Sigmoid colon (tissue), 7 donors: ENCODE measurements around the gene ANKDD1B. TPM values are rescaled to one million over a fixed set of nuclear protein-coding genes. Genes with fewer than 3 reads are reported as not detected.

Experiments
- DNase-seq: peaks from one replicate; pipeline ENCODE4 v3.0.0-alpha.2; 2019
- H3K27ac ChIP-seq, 4 donors: fragments of 200-600 bp; sonication (generic); one replicate each; pipeline ENCODE4 v1.5.1; 2016 to 2019; ENCODE audit warnings: mild to moderate bottlenecking in 1 of 4
- H3K27me3 ChIP-seq, 3 donors: fragments of 200-600 bp; sonication (generic); one replicate each; pipeline ENCODE4 v1.5.1; 2019; ENCODE audit warnings: mild to moderate bottlenecking in 1 of 3
- H3K36me3 ChIP-seq, 4 donors: fragments of 200-600 bp; sonication (generic); one replicate each; pipeline ENCODE4 v1.5.1; 2016 to 2019
- H3K4me1 ChIP-seq, 4 donors: fragments of 200-600 bp; sonication (generic); one replicate each; pipeline ENCODE4 v1.5.1; 2017 to 2019
- H3K4me3 ChIP-seq, 4 donors: fragments of 200-600 bp; sonication (generic); one replicate each; pipeline ENCODE4 v1.5.1; 2017 to 2019; ENCODE audit warnings: mild to moderate bottlenecking in 2 of 4, moderate library complexity in 1 of 4
- H3K9me3 ChIP-seq, 4 donors: fragments of 200-600 bp in 3 of 4; sonication (generic) in 3 of 4; one replicate each; pipeline versions ENCODE4 v1.5.1 to v1.6.1; 2013 to 2019
- EP300 ChIP-seq, 4 donors: sonication (generic); formaldehyde crosslinking; IDR thresholded peaks; one replicate each; pipeline ENCODE4 v1.6.1; 2017; ENCODE audit warnings: antibody characterized with exemption in 4 of 4
- POLR2A ChIP-seq, 2 donors: fragments of 450-650 bp; IDR thresholded peaks; one replicate each; pipeline ENCODE4 v1.6.1; 2016; ENCODE audit warnings: antibody characterized with exemption in 2 of 2, mild to moderate bottlenecking in 2 of 2, moderate library complexity in 2 of 2
- POLR2AphosphoS5 ChIP-seq, 4 donors: sonication (generic); formaldehyde crosslinking; IDR thresholded peaks; one replicate each; pipeline ENCODE4 v1.6.1; 2017; ENCODE audit warnings: antibody characterized with exemption in 4 of 4
- WGBS, 2 donors: extraction: QIAGEN DNeasy Blood & Tissue Kit; methylation state at CpG; one replicate each; pipeline ENCODE4 v1.1.7; 2013; 5-methylcytosine and 5-hydroxymethylcytosine counted together
- intact Hi-C: fragments of 100-400 bp; cut with DNase I; formaldehyde crosslinking; loops from one replicate; pipeline ENCODE4 v1.15.1; 2023
- polyA plus RNA-seq, 3 donors: library from polyadenylated mRNA; stranded (reverse); fragments of 200-250 nt; gene quantifications; one replicate each; pipeline ENCODE4 v1.2.3, GENCODE V29; 2013
- total RNA-seq, 4 donors: library from RNA; depleted of rRNA; stranded (reverse); fragments of >200 nt; gene quantifications; one replicate each; pipeline ENCODE4 v1.1.0, GENCODE V29; 2016
- TF ChIP-seq, protein P1 (sequence below), 4 experiments: fragments of 450-650 bp in 3 of 4; fragments of 200-600 bp in 1 of 4; IDR thresholded peaks; one replicate each; pipeline ENCODE4 v1.5.1; 2016 to 2019; ENCODE audit warnings: antibody characterized with exemption in 4 of 4, mild to moderate bottlenecking in 3 of 4, moderate library complexity in 2 of 4
- donor health status: healthy with polysubstance abuse.
- donor health status: Bipolar disorder and iron deficiency.
- donor health status: healthy.

Gene ANKDD1B
- total and polyA plus RNA-seq, 7 donors, result 0.36 to 3.0 (median 1.8) TPM; not detected in 2

DNA sequence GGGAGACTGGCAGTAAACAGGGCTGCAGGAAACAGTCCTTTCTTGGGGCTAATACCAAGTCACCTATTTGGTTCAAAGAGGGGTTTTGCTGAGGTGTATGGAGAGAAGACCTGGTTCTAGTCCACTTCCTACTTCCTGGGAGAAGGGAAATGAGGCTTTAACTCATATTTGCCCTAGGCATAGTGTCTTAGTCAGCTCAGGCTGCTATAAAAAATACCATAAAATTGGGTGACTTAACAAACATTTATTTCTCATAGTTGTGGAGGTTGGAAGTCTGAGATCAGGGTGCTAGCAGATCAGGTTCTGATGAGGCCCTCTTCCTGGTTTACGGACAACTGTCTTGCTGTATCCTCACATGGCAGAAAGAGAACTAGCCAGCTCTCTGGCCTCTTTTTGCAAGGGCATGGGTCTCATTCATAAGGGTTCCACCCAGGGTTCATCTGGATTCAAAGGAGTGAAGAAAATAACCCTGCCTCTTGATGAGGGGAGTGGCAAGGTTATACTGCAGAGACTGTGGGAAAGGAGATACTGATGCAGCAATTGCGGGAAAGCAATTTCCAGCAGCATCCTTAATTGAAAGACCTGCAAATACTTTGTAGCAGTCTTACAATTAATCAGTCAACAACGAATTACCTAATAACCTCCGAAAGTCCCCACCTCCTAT lies 40.5 kb downstream of the ANKDD1B start:
- Histone ChIP-seq H3K4me3 (no peak overlapping the region), H3K4me1 (peaks cover 0 to 5% (median 2%) of the 10 kb centered on the region in 4 donors), H3K36me3 (no peaks in the 10 kb centered on the region), H3K27me3 (no peaks in the 10 kb centered on the region), H3K9me3 (no peaks in the 10 kb centered on the region), H3K27ac (no peak overlapping the region)
- 48 to 79% methylated on average over 4 of the region's 4 CpGs for WGBS, 2 donors
- TF ChIP-seq POLR2A (IDR thresholded peaks at IDR 0.05), result no peak
- TF ChIP-seq, protein P1, sequence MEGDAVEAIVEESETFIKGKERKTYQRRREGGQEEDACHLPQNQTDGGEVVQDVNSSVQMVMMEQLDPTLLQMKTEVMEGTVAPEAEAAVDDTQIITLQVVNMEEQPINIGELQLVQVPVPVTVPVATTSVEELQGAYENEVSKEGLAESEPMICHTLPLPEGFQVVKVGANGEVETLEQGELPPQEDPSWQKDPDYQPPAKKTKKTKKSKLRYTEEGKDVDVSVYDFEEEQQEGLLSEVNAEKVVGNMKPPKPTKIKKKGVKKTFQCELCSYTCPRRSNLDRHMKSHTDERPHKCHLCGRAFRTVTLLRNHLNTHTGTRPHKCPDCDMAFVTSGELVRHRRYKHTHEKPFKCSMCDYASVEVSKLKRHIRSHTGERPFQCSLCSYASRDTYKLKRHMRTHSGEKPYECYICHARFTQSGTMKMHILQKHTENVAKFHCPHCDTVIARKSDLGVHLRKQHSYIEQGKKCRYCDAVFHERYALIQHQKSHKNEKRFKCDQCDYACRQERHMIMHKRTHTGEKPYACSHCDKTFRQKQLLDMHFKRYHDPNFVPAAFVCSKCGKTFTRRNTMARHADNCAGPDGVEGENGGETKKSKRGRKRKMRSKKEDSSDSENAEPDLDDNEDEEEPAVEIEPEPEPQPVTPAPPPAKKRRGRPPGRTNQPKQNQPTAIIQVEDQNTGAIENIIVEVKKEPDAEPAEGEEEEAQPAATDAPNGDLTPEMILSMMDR (IDR thresholded peaks at IDR 0.05), result no peak
- TF ChIP-seq EP300 (IDR thresholded peaks at IDR 0.05), result no peak
- TF ChIP-seq POLR2AphosphoS5 (IDR thresholded peaks at IDR 0.05), result no peak
- intact Hi-C loops, result no loop called here
- no peak for DNase-seq

DNA sequence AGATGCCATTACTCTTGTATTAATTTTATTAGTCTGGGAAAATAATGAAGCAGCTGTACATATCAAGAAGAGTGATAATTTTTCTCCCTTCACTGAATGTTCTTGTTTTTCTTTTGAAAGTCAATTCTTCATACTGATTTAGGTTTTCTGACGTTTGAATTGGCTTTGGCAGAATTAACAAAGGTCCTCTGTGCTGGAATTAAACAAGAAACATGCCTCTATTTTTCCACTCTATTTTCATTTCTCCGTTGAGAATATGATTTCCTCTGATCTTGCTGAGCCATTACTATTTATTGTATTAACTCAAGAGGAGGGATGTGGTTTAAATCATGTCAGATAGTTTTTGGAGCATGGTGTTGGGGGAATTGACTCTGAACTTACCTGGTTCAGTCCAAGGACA lies 42.3 kb downstream of the ANKDD1B start:
- intact Hi-C loops, result no loop called here
- Histone ChIP-seq H3K9me3 (no peaks in the 10 kb centered on the region), H3K36me3 (no peaks in the 10 kb centered on the region)

DNA sequence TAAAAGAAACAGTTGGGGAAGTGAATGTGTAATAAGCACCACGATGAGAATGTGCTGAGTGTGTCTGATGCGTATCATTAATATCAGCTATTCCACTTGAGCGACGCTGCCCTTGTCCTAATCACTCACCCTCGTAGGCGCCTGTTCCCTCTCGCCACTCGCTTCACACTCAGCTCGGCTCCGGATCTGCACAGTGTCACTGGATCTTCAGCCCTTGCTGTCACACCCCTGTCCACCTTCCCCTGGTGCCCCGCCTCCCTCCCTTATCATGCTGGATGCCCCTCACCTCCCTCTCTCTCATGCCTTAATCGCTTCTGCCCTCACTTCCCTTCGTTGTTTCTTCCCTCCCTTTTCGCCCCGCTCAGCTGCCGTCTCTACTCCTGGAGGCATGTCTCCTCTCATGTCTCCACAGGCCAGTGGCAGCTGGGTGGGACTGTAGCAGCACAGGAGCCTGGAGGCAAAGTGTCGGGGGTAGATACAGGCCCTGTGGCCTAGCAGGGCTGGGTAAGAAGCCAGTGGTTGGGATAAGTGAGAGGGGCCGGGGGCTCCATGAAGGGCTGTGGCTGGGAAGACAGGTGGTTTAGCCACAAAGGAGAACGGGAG lies 43.5 kb downstream of the ANKDD1B start:
- H3K27ac ChIP-seq, result no peak overlapping the region
- TF ChIP-seq POLR2AphosphoS5 (IDR thresholded peaks at IDR 0.05) (no peak), EP300 (IDR thresholded peaks at IDR 0.05) (no peak), POLR2A (IDR thresholded peaks at IDR 0.05) (no peak)
- TF ChIP-seq, protein P1 (IDR thresholded peaks at IDR 0.05), result no peak
- peaks cover 0 to 9% (median 2%) of the 10 kb centered on the region in 4 donors for H3K4me1 ChIP-seq
- H3K27me3 ChIP-seq, result no peaks in the 10 kb centered on the region
- no peak for DNase-seq
- intact Hi-C loops, result loop anchor here (5.0 kb wide), 1 partner anchor 42 kb away; the partner anchor contains the start of gene ANKDD1B
- H3K36me3 ChIP-seq, result no peaks in the 10 kb centered on the region
- H3K9me3 ChIP-seq, result no peaks in the 10 kb centered on the region
- WGBS, 2 donors, result 91 to 95% methylated on average over 19 of the region's 19 CpGs
- H3K4me3 ChIP-seq, result no peak overlapping the region

More for the DNA sequence above, 42.3 kb downstream of the ANKDD1B start:
- 73 to 79% methylated on average over 2 of the region's 2 CpGs for WGBS, 2 donors
- TF ChIP-seq POLR2A (IDR thresholded peaks at IDR 0.05) (no peak), EP300 (IDR thresholded peaks at IDR 0.05) (no peak), POLR2AphosphoS5 (IDR thresholded peaks at IDR 0.05) (no peak)
- TF ChIP-seq, protein P1 (IDR thresholded peaks at IDR 0.05), result no peak
- Histone ChIP-seq H3K27me3 (no peaks in the 10 kb centered on the region), H3K4me3 (no peak overlapping the region), H3K4me1 (peaks cover 0 to 9% (median 2%) of the 10 kb centered on the region in 4 donors), H3K27ac (no peak overlapping the region)
- no peak for DNase-seq

DNA sequence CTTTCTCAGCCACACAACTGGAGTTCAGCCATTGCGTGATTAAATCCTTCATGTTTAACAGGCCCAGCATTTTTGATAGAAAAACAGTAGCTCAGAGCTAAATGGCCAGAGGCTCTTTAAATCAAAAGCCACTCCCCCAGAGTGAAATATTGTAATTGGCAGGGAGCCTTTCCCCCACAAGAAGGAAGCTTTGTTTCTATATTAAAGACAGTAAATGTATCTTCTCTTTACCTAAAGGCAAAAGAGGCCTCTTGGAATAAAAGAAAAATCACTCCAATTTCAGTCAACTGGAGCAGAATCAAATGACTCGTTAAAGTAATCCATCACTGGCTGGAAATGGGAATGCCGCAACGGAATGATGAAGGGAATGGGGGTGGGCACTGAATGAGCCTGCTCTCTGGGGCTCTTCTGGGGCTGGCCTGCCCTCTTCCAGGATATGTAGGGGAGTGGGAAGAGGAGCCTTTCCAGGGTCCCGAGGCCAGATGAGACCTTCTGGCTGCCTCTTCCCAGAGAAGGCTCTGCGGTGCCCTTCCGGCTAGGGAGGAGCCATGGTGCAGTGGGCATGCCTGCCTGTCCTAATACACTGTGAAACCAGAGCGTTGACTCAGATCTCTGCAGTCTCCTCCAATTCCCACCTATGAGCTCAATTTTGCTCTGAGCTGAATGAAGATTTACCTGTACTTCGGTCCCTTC lies 45.2 kb downstream of the ANKDD1B start:
- H3K9me3 ChIP-seq, result no peaks in the 10 kb centered on the region
- no peaks in the 10 kb centered on the region for H3K36me3 ChIP-seq
- peaks cover 0 to 9% (median 2%) of the 10 kb centered on the region in 4 donors for H3K4me1 ChIP-seq
- H3K27ac ChIP-seq, result peak overlapping the region; percentile 64 to 76 (median 73)
- peak overlapping the region; percentile 34 to 57 (median 56) for H3K4me3 ChIP-seq
- TF ChIP-seq POLR2AphosphoS5 (IDR thresholded peaks at IDR 0.05), result no peak
- no peak for TF ChIP-seq POLR2A (IDR thresholded peaks at IDR 0.05)
- WGBS, 2 donors, result 66 to 72% methylated on average over 9 of the region's 9 CpGs
- DNase-seq, result no peak
- intact Hi-C loops, result loop anchor here (5.0 kb wide), 1 partner anchor 44 kb away; the partner anchor contains the start of gene ANKDD1B
- H3K27me3 ChIP-seq, result no peaks in the 10 kb centered on the region
